K562 (cell line): ENCODE measurements around the gene SLAMF6. TPM values are rescaled to one million over a fixed set of nuclear protein-coding genes. Genes with fewer than 3 reads are reported as not detected.

Experiments
- BACH1 ChIP-seq: fragments of 200-800 bp; sonication (Bioruptor generic); IDR thresholded peaks from 2 replicates; pipeline ENCODE4 v1.6.1; 2016; ENCODE audit warnings: missing genetic modification characterization, missing compliant biosample characterization
- EHMT2 ChIP-seq: fragments of 450-650 bp; IDR thresholded peaks from 2 replicates; pipeline ENCODE4 v1.6.1; 2018; ENCODE audit warnings: antibody characterized with exemption
- FOXM1 ChIP-seq, 2 experiments: fragments of 450-650 bp in 1 of 2; sonication (generic) in 1 of 2; formaldehyde crosslinking in 1 of 2; IDR thresholded peaks; 2 replicates each; pipeline versions ENCODE4 v1.6.1 to v1.9.0; 2017 to 2022; ENCODE audit warnings: low read depth in 2 of 2, mild to moderate bottlenecking in 2 of 2, missing genetic modification reagents in 1 of 2, moderate library complexity in 1 of 2
- HEY1 ChIP-seq: fragments of 250-450 bp; sonication (Bioruptor Pico); IDR thresholded peaks from 2 replicates; pipeline ENCODE4 v1.5.0; 2020; ENCODE audit warnings: mild to moderate bottlenecking, moderate library complexity, borderline replicate concordance
- ID3 ChIP-seq, 2 experiments: fragments of 250-450 bp in 1 of 2; fragments of 450-650 bp in 1 of 2; sonication (Bioruptor Pico) in 1 of 2; IDR thresholded peaks; 2 replicates each; pipeline versions ENCODE4 v1.6.1 to v1.8.0; 2016 to 2021; ENCODE audit warnings: mild to moderate bottlenecking in 2 of 2, moderate library complexity in 2 of 2, missing compliant biosample characterization in 1 of 2, missing genetic modification characterization in 1 of 2
- IFI16 ChIP-seq: fragments of 250-450 bp; sonication (Bioruptor Pico); IDR thresholded peaks from 2 replicates; pipeline ENCODE4 v2.1.2; 2022; ENCODE audit warnings: mild to moderate bottlenecking, inconsistent platforms
- JUND ChIP-seq, 2 experiments: IDR thresholded peaks; 2 replicates in 1 of 2; 3 replicates in 1 of 2; pipeline ENCODE4 v1.6.1; 2011; ENCODE audit warnings: borderline replicate concordance in 2 of 2, low read depth in 2 of 2, low read length in 2 of 2, improper control_type of control experiment in 1 of 2, missing biosample characterization in 1 of 2, missing genetic modification characterization in 1 of 2, missing genetic modification reagents in 1 of 2
- MCM2 ChIP-seq: fragments of 450-650 bp; IDR thresholded peaks from 2 replicates; pipeline ENCODE4 v1.6.1; 2017; ENCODE audit warnings: low read depth, mild to moderate bottlenecking
- MLX ChIP-seq, 2 experiments: fragments of 450-650 bp in 1 of 2; sonication (generic) in 1 of 2; formaldehyde crosslinking; conservative IDR thresholded peaks; 2 replicates each; pipeline versions ENCODE4 v1.4.0 to v1.8.1; 2020 to 2022; ENCODE audit warnings: mild to moderate bottlenecking in 1 of 2, missing genetic modification reagents in 1 of 2
- RFX5 ChIP-seq: IDR thresholded peaks from 2 replicates; pipeline ENCODE4 v1.6.1; 2011; ENCODE audit warnings: low read depth, mild to moderate bottlenecking, improper control_type of control experiment, low read length
- SIN3B ChIP-seq: fragments of 450-650 bp; IDR thresholded peaks from 2 replicates; pipeline ENCODE4 v1.6.1; 2017; ENCODE audit warnings: low read depth, mild to moderate bottlenecking, moderate library complexity
- ZNF143 ChIP-seq: sonication (generic); formaldehyde crosslinking; IDR thresholded peaks from 2 replicates; pipeline ENCODE4 v1.9.0; 2022; ENCODE audit warnings: mild to moderate bottlenecking, missing genetic modification reagents
- ZNF174 ChIP-seq: fragments of 250-450 bp; sonication (Bioruptor Pico); IDR thresholded peaks from 2 replicates; pipeline ENCODE4 v1.4.0; 2020; ENCODE audit warnings: mild to moderate bottlenecking
- ZNF197 ChIP-seq: fragments of 200-800 bp; sonication (Bioruptor generic); IDR thresholded peaks from 2 replicates; pipeline ENCODE4 v1.6.1; 2016; ENCODE audit warnings: low read depth, missing genetic modification characterization, missing compliant biosample characterization
- polyA plus RNA-seq, 8 experiments: library from polyadenylated mRNA; depleted of rRNA in 4 of 8; stranded (reverse) in 5 of 8; unstranded in 3 of 8; fragments of >200 nt; fragmentation: Nextera tagmentation in 2 of 8; fragmentation: Illumina TruSeq in 1 of 8; extraction: Ambion mirVana in 2 of 8; extraction: Trizol in 1 of 8; gene quantifications; 2 replicates each; pipeline versions ENCODE4 v1.2.1 to v1.2.3, GENCODE V29; 2011 to 2014; ENCODE audit warnings: inconsistent platforms in 1 of 8, missing spikeins in 1 of 8
- total RNA-seq, 7 experiments: library from RNA; depleted of rRNA in 6 of 7; stranded (reverse); fragments of >200 nt in 6 of 7; fragmentation: Illumina TruSeq in 2 of 7; extraction: Trizol in 2 of 7; gene quantifications; 2 replicates each; pipeline versions ENCODE4 v1.2.1 to v1.2.3, GENCODE V29; 2011 to 2021; ENCODE audit warnings: low replicate concordance in 1 of 7
- TF ChIP-seq, protein P1 (sequence below): fragments of 250-450 bp; sonication (Bioruptor Pico); IDR thresholded peaks from 2 replicates; pipeline ENCODE4 v1.5.1; 2021; ENCODE audit warnings: mild to moderate bottlenecking
- TF ChIP-seq, protein P2 (sequence below): fragments of 450-650 bp; IDR thresholded peaks from 2 replicates; pipeline ENCODE4 v1.6.1; 2016; ENCODE audit warnings: mild to moderate bottlenecking
- TF ChIP-seq, protein P3 (sequence below): fragments of 450-650 bp; formaldehyde crosslinking; IDR thresholded peaks from 2 replicates; pipeline ENCODE4 v1.4.0; 2020; ENCODE audit warnings: mild to moderate bottlenecking, mixed read lengths

SLAMF6 gene
- total and polyA plus RNA-seq, 9 of the 15 experiments (the other 6 are each of a cell fraction or from before 2014, with no cell fraction given): 0.56 to 4.8 (median 1.1) TPM

DNA sequence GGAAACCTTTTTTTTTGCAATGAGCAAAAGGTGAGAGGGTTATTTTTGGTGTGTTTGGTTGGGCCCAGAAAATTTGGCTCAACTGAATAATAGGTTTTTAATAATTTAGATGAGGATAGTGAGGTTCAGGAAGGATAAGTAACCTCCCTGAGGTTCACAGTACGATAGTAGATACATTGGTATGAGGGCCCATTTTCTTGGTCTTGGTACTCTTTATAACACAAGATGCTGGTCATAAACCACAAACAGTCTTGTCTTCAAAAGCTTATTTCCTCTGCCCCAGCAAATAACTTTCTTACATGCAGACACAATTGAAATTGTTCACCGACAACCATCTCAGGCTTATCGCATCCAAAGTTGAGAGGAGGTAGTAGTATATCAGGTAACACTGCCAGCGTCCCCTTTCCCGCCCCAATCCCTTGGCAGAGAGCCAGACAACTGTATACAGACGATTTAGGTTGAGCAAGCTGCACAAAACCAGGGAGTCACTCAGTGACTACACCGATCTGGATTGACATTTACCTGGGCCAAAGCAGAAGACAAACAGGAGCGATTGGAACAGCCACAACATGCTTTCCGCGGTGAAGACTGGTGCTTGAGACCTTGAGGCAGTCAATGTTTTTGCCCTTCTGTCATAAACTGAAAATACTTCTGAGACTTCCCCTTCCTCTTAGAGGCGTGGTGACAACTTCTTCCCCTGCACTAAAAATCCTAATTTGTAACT is at the start of gene SLAMF6 (continued):
- TF ChIP-seq JUND (IDR thresholded peaks at IDR 0.05; ENCODE audit: borderline replicate concordance, low read depth, low read length): no peak
- peak; percentile 27; the same call in 1 of the 3 replicates for TF ChIP-seq JUND (tag; IDR thresholded peaks at IDR 0.05; ENCODE audit: borderline replicate concordance, low read depth, low read length)
- no peak for TF ChIP-seq ID3 (CRISPR knock-in tag; IDR thresholded peaks at IDR 0.05)
- 0 out of 2 replicates have a peak, but pooled peaks have one; percentile 45 for TF ChIP-seq ID3 (tag; IDR thresholded peaks at IDR 0.05)
- no peak for TF ChIP-seq IFI16
- 0 out of 2 replicates have a peak, but pooled peaks have one; percentile 27 for TF ChIP-seq ZNF197
- TF ChIP-seq EHMT2: 0 out of 2 replicates have a peak, but pooled peaks have one; percentile 15
- no peak for TF ChIP-seq MLX (CRISPR knock-in tag; conservative IDR thresholded peaks at IDR 0.05)
- TF ChIP-seq, protein P1, sequence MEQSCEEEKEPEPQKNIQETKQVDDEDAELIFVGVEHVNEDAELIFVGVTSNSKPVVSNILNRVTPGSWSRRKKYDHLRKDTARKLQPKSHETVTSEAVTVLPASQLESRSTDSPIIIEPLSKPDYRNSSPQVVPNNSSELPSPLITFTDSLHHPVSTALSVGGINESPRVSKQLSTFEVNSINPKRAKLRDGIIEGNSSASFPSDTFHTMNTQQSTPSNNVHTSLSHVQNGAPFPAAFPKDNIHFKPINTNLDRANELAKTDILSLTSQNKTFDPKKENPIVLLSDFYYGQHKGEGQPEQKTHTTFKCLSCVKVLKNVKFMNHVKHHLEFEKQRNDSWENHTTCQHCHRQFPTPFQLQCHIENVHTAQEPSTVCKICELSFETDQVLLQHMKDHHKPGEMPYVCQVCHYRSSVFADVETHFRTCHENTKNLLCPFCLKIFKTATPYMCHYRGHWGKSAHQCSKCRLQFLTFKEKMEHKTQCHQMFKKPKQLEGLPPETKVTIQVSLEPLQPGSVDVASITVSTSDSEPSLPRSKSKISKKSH (CRISPR knock-in tag): no peak
- no peak for TF ChIP-seq FOXM1 (IDR thresholded peaks at IDR 0.05; ENCODE audit: low read depth)
- TF ChIP-seq FOXM1 (CRISPR knock-in tag; IDR thresholded peaks at IDR 0.05; ENCODE audit: low read depth): no peak
- no peak for TF ChIP-seq ZNF174 (CRISPR knock-in tag)
- TF ChIP-seq SIN3B: no peak
- no peak for TF ChIP-seq MCM2
- no peak for TF ChIP-seq RFX5
- TF ChIP-seq HEY1 (CRISPR knock-in tag): no peak
- TF ChIP-seq ZNF143: no peak
- TF ChIP-seq, protein P2, sequence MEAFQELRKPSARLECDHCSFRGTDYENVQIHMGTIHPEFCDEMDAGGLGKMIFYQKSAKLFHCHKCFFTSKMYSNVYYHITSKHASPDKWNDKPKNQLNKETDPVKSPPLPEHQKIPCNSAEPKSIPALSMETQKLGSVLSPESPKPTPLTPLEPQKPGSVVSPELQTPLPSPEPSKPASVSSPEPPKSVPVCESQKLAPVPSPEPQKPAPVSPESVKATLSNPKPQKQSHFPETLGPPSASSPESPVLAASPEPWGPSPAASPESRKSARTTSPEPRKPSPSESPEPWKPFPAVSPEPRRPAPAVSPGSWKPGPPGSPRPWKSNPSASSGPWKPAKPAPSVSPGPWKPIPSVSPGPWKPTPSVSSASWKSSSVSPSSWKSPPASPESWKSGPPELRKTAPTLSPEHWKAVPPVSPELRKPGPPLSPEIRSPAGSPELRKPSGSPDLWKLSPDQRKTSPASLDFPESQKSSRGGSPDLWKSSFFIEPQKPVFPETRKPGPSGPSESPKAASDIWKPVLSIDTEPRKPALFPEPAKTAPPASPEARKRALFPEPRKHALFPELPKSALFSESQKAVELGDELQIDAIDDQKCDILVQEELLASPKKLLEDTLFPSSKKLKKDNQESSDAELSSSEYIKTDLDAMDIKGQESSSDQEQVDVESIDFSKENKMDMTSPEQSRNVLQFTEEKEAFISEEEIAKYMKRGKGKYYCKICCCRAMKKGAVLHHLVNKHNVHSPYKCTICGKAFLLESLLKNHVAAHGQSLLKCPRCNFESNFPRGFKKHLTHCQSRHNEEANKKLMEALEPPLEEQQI: 0 out of 2 replicates have a peak, but pooled peaks have one; percentile 36
- no peak for TF ChIP-seq BACH1 (tag)
- TF ChIP-seq, protein P3, sequence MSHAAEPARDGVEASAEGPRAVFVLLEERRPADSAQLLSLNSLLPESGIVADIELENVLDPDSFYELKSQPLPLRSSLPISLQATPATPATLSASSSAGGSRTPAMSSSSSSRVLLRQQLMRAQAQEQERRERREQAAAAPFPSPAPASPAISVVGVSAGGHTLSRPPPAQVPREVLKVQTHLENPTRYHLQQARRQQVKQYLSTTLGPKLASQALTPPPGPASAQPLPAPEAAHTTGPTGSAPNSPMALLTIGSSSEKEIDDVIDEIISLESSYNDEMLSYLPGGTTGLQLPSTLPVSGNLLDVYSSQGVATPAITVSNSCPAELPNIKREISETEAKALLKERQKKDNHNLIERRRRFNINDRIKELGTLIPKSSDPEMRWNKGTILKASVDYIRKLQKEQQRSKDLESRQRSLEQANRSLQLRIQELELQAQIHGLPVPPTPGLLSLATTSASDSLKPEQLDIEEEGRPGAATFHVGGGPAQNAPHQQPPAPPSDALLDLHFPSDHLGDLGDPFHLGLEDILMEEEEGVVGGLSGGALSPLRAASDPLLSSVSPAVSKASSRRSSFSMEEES (CRISPR knock-in tag): no peak
